Fibroblast of lung (primary cell): ENCODE measurements around the gene MTREX. TPM values are rescaled to one million over a fixed set of nuclear protein-coding genes. Genes with fewer than 3 reads are reported as not detected.

Experiments
- DNase-seq, 2 donors: peaks; one replicate each; pipeline versions ENCODE4 v3.0.0 to v3.0.0-alpha.2; 2010; ENCODE audit warnings: low read depth in 2 of 2
- H2AFZ ChIP-seq: 2 replicates; pipeline ENCODE4 v1.5.1; 2012; ENCODE audit warnings: low read length, control low read depth, inconsistent platforms
- H3K27ac ChIP-seq: 2 replicates; pipeline ENCODE4 v1.5.1; 2011; ENCODE audit warnings: low read length, control low read depth; ENCODE audit not compliant: insufficient read depth
- H3K27me3 ChIP-seq: 2 replicates; pipeline ENCODE4 v1.5.1; 2011; ENCODE audit warnings: mild to moderate bottlenecking, low read length; ENCODE audit not compliant: control insufficient read depth, insufficient read depth
- H3K36me3 ChIP-seq: 2 replicates; pipeline ENCODE4 v1.5.1; 2011; ENCODE audit warnings: low read length; ENCODE audit not compliant: control insufficient read depth, insufficient read depth
- H3K4me1 ChIP-seq: 2 replicates; pipeline ENCODE4 v1.5.1; 2011; ENCODE audit warnings: low read length; ENCODE audit not compliant: control insufficient read depth, insufficient read depth; ENCODE audit errors: extremely low read depth
- H3K4me2 ChIP-seq: 2 replicates; pipeline ENCODE4 v1.5.1; 2011; ENCODE audit warnings: low read length, control low read depth; ENCODE audit not compliant: insufficient read depth; ENCODE audit errors: extremely low read depth
- H3K4me3 ChIP-seq, 4 experiments: fragments of 200-600 bp in 1 of 4; sonication (generic) in 1 of 4; replicated peaks in 1 of 4; 2 replicates each; pipeline ENCODE4 v1.5.1; 2011 to 2016; ENCODE audit warnings: low read length in 4 of 4, low read depth in 3 of 4, mild to moderate bottlenecking in 3 of 4, control low read depth in 2 of 4, inconsistent platforms in 1 of 4, mixed read lengths in 1 of 4; ENCODE audit not compliant: insufficient read depth in 1 of 4; ENCODE audit errors: control extremely low read depth in 1 of 4
- H3K79me2 ChIP-seq: 2 replicates; pipeline ENCODE4 v1.5.1; 2012; ENCODE audit warnings: mild to moderate bottlenecking, low read length, inconsistent platforms; ENCODE audit not compliant: control insufficient read depth, insufficient read depth
- H3K9ac ChIP-seq: 2 replicates; pipeline ENCODE4 v1.5.1; 2011; ENCODE audit warnings: mild to moderate bottlenecking, low read length, control low read depth; ENCODE audit not compliant: insufficient read depth
- H3K9me3 ChIP-seq: 2 replicates; pipeline ENCODE4 v1.5.1; 2012; ENCODE audit warnings: low read depth, low read length; ENCODE audit not compliant: control insufficient read depth, insufficient read depth
- H4K20me1 ChIP-seq: 2 replicates; pipeline ENCODE4 v1.5.1; 2011; ENCODE audit warnings: low read length; ENCODE audit not compliant: control insufficient read depth, insufficient read depth; ENCODE audit errors: extremely low read depth
- CTCF ChIP-seq, 2 donors: IDR thresholded peaks in 1 of 2; conservative IDR thresholded peaks in 1 of 2; 1 replicate in 1 of 2; 2 replicates in 1 of 2; pipeline ENCODE4 v1.5.1; 2011 to 2012; ENCODE audit warnings: low read length in 2 of 2, control low read depth in 1 of 2, inconsistent platforms in 1 of 2, low read depth in 1 of 2, mild to moderate bottlenecking in 1 of 2
- EZH2 ChIP-seq: IDR thresholded peaks from 2 replicates; pipeline ENCODE4 v1.5.1; 2012; ENCODE audit warnings: low read length, control low read depth, mild to moderate bottlenecking; ENCODE audit errors: missing control alignments
- polyA plus RNA-seq, 2 donors: library from polyadenylated mRNA; depleted of rRNA in 1 of 2; stranded (reverse) in 1 of 2; unstranded in 1 of 2; fragments of >200 nt; gene quantifications; 2 replicates each; pipeline ENCODE4 v1.2.1, GENCODE V29; 2011 to 2012; ENCODE audit warnings: missing spikeins in 1 of 2
- total RNA-seq: library from RNA; depleted of rRNA; stranded (reverse); fragments of >200 nt; gene quantifications from 2 replicates; pipeline ENCODE4 v1.2.1, GENCODE V29; 2014

Gene MTREX
- total and polyA plus RNA-seq, 2 donors (not counting 1 experiment from before 2014, with no cell fraction given), result 54.1 to 85.7 TPM

GRCh38 chr5:55459572-55459971 is 151.8 kb downstream of the MTREX start:
- Histone ChIP-seq H3K4me1 (no peaks in the 10 kb centered on the region), H3K27ac (no peak overlapping the region), H4K20me1 (no peaks in the 10 kb centered on the region), H3K9ac (no peak overlapping the region), H3K79me2 (no peaks in the 10 kb centered on the region), H3K4me3 (no peak overlapping the region), H3K4me2 (no peak overlapping the region), H3K9me3 (no peaks in the 10 kb centered on the region), H3K27me3 (no peaks in the 10 kb centered on the region), H2AFZ (no peak overlapping the region), H3K36me3 (no peaks in the 10 kb centered on the region)
- TF ChIP-seq EZH2 (no peak), CTCF (conservative IDR thresholded peaks at IDR 0.05 in 1 of 2, IDR thresholded peaks at IDR 0.05 in 1 of 2; ENCODE audit: low read depth in 1 of 2, low read length in 2 of 2) (no peak)
- DNase-seq, result no peak

GRCh38 chr5:55463613-55464012 is 155.8 kb downstream of the MTREX start:
- Histone ChIP-seq H3K4me1 (no peaks in the 10 kb centered on the region), H3K27ac (no peak overlapping the region), H4K20me1 (no peaks in the 10 kb centered on the region), H3K36me3 (peaks cover 2% of the 10 kb centered on the region), H3K9me3 (no peaks in the 10 kb centered on the region), H3K4me2 (no peak overlapping the region), H2AFZ (no peak overlapping the region), H3K4me3 (no peak overlapping the region), H3K79me2 (no peaks in the 10 kb centered on the region), H3K27me3 (no peaks in the 10 kb centered on the region), H3K9ac (no peak overlapping the region)
- TF ChIP-seq EZH2, result no peak
- no peak for TF ChIP-seq CTCF (conservative IDR thresholded peaks at IDR 0.05 in 1 of 2, IDR thresholded peaks at IDR 0.05 in 1 of 2; ENCODE audit: low read depth in 1 of 2, low read length in 2 of 2)
- DNase-seq, result no peak

GRCh38 chr5:55467862-55468551 is 160.2 kb downstream of the MTREX start:
- TF ChIP-seq EZH2 (no peak), CTCF (conservative IDR thresholded peaks at IDR 0.05 in 1 of 2, IDR thresholded peaks at IDR 0.05 in 1 of 2; ENCODE audit: low read depth in 1 of 2, low read length in 2 of 2) (no peak)
- Histone ChIP-seq H3K36me3 (peaks cover 2% of the 10 kb centered on the region), H3K27ac (no peak overlapping the region), H3K9ac (no peak overlapping the region), H3K79me2 (no peaks in the 10 kb centered on the region), H3K9me3 (no peaks in the 10 kb centered on the region), H3K27me3 (no peaks in the 10 kb centered on the region), H3K4me3 (no peak overlapping the region), H4K20me1 (no peaks in the 10 kb centered on the region), H2AFZ (no peak overlapping the region), H3K4me1 (no peaks in the 10 kb centered on the region), H3K4me2 (no peak overlapping the region)
- no peak for DNase-seq
